GM19463 (cell line): ENCODE results near the gene KNSTRN.

ENCODE experiments used
- ATAC-seq: cut with Tn5 transposase; IDR thresholded peaks from one replicate; pipeline ENCODE4 v1.9.1; 2021; ENCODE audit warnings: mild to moderate bottlenecking, moderate library complexity; ENCODE audit not compliant: unreplicated experiment

Gene KNSTRN

GRCh38 chr15:40428185-40428584 lies 45.7 kb downstream of the KNSTRN start:
- no peak for ATAC-seq

DNA sequence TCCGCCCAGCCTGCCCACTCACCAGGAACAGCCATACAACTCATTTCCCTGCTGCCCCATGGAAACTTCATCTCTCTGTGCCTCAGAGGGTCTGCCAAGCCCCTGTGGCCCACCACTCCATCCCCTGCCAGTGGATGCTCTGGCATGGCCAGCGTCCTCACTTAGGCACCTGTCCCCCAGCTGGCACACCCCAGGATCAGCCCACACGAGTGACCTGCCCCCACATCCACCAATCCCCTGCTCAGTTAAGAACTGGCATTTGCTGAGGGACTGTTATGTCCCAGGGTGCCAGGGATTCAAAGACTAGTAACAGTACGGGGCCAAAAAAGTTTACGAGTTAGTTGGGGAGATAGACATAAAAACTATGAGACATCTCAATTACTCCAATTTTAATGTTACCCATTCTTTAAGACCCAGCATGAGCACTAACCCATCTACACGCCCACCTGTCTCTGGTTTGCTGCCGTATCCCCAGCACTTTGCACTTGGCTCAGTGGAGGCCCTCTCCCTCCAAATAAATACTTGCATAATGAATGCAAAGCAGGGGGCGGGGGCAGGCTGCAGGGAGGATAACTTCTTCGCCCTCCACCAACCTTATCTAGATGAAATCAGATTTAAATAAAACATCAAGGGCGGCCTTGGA lies 46.7 kb downstream of the KNSTRN start:
- no peak for ATAC-seq

DNA sequence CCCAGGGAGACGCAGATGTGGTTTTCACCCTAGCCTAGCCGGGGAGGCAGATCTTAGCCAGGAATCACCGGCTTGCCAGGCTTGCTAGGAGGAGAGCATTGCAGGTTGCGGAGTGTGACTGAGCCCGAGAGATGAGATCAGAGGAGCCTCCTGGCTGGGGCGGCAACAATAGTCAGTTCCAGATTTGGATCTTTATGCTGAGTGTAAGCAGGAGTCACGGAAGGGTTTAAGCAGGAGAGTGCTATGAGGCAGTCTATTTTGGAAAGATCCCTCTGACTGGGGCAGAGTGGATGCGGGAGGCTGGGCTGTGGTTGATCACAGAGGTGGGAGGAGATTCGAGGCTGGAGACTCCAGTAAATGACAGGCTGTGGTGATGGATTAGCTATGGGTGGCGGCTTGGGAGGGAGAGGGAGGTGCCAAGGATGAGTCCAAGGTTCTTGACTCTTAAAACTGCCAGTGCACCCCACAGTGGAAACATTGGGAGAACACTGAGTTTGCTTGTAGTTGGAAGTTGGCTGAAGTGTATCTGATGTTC lies 47.8 kb downstream of the KNSTRN start:
- ATAC-seq, result no peak

DNA sequence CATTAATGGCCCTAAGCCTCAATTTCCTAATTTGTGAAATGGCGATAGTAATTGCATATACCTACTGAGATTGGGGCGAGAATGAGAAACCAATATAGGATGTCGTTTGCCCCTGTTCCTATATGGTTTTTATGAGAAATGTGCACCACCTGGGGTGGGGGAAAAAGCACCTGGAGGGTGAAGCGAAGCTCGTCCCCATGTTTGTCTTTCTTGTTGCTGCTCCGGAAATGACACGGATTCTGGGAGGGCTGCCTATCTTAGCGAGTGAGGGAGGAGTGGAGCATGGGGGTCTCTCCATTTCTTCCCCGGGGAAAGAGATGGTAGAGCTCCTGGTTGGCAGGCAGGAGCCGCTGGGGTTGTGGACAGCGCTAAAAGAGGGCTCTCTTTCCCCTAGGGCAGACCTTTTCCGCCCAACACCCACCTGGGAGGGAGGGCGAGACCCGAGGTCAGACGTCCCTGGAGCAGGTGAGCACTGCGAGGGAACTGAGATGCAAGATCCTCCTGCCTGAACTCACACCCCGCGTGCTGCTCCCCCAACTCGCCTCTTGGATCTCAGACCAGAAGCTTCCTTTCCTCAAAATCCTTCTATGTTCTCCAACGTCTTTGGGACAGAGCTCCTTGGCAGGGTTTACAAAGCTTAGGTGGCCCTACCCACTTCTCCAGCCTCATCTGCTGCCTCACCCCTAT lies 52.6 kb downstream of the KNSTRN start:
- ATAC-seq, result no peak

DNA sequence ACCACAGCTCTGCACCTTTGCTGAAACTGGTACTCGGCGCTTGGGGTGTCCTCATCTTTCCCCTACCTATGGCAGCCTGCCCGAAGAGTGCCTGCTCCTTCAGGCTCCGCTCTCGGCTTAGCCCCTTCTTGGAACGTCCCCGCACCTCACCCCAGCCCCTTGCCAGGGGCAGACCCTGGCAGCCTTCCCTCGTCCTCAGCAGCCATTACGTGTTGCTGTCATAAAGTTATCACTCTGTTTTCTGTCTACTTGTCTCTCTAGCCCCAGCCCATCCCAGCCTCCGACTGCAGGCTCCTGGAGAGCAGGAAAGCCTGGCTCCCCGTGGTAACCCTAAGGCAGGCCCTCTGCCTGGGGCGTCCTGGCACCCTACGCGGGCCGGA lies 53.2 kb downstream of the KNSTRN start:
- ATAC-seq, result no peak

GRCh38 chr15:40436116-40436891 lies 53.8 kb downstream of the KNSTRN start:
- no peak for ATAC-seq

GRCh38 chr15:40436892-40437751 lies 54.6 kb downstream of the KNSTRN start:
- ATAC-seq, result no peak

DNA sequence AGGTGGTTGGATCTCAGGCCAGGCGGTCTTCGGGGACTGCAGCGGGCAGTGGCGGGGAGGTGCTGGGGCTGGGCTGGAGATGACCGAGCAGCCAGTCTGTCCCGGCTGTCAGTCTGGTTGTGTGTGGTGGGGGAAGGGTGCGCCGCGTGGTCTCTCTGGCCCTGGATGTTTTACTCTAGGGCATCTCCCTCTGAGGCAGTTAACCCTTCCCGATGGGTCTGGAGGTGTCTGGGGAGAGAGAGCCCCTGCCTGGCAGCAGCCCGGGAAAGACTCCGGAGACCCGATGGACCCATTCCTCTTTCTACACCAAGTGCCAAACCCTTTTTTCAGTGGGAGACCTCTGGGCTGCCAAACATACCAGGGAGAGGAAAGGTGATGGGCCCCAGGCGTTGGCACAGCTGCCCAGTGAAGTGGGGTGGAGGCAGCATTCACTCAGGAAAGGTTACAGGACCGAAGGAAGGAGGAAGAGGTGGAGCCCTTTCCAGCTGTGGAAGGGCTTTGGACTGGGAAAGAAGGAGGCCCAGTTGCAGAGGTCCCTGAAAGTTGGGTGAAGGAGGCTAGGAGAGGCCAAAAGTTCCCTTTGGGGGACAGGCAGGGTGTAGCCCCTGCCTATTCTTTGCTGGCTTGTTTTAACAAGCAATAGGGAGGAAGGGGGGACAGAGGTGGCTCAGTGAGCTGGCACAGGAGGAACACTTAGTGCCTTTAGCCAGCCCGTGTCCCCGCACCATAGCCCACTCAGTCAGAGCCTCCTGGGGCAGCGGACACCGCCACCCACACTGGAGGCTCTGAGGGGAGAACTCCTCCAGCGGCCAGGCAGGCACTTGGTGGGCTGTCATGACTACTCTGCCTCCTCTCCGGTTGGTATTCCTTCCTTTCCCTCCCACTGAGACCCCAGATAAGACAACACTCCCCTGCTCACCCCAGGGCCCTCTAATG lies 55.5 kb downstream of the KNSTRN start:
- no peak for ATAC-seq

GRCh38 chr15:40438712-40439111 lies 56.2 kb downstream of the KNSTRN start:
- ATAC-seq, result no peak

DNA sequence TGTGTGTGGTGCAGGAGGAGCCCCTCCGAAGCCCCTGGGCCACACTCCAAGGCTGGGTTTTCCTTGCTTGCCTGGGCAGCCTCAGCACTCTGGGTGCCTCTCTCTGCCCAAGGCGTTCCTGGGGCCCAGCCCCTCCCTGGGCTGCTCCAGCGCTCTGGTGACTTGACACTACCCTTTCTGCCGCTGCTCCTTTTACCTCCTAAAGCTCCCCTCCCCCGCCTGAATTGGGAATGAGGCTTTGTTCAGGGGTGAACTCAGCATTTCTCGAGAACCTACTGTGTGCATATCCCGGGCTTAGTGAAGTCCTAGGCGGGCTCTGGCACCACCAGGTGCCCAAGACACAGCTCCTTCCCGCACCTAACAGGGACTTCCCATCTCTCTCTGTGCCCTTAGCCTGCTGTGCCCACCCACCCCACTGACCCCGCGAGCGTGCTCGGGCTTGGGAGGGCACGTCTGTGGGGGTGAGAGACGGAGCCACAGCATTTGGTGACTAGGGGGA lies 57.0 kb downstream of the KNSTRN start:
- no peak for ATAC-seq

GRCh38 chr15:40439960-40440742 lies 57.6 kb downstream of the KNSTRN start:
- no peak for ATAC-seq

DNA sequence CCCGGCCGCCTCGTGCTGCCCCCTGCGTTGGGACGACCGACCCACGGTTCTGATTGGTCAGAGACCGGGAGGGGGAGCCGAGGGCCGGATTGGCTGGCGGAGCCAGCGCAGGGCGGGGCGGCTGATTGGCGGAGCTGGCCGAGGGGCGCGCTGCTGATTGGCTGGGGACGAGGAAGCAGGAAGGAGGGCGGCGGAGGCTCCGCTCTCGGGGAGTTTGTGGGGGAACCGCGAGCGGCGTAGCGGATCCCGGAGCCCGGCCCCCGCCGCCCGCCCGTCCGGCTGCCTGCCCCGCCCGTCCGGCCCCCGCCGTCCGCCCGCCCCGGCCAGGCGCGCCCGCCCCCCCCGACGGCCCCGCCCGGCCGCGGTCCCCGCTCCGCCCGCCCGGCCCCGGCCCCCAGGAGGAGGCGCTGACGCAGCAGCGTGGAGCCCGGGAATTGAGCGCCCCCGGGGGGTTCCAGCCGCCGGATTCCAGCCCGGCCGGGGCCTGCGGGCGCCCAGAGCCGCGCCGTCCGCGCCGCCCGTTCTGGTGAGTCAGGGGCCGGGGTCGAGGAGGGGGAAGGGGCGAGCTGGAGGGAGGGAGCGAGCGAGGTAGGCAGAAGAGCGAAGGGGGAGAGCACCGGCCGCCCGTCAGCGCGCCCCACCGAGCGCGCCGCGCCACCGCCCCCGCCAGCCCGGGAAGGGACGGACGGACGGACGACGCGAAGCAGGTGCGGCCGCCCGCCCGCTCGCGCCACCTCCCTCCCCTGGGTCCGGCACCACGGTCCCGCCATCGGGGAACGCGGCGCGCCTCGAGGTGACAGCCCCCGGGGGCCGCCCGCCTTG lies 58.4 kb downstream of the KNSTRN start, which contains the start of gene BAHD1:
TSS of gene BAHD1 (plus strand) at position 211 of the 822 bp plus-strand sequence. CDS start 17,512 bp downstream, outside the sequence.
- peak; percentile 90 for ATAC-seq

- ATAC-seq, result peak; percentile 8
These were observed 59.3 kb downstream of the KNSTRN start for GRCh38 chr15:40441565-40442531.

DNA sequence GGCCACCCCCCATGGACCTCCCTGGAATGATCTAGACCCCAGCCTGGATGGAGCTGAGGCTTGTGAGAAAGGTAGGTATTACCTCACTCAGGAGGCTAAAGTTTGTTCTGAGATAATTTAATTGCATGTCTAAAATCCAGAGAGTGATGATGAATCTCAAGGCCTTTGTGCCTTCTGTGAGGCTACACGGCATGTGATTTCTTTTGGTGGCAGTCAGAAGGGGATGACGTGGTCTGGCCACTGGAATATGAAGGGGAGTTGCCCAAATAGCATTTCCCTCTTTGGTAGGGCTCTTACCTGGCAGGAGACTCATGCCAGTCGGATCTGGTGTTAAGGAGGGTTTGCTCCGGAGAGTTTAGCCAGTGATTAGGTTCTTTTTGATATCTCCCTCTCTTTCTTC lies 60.7 kb downstream of the KNSTRN start:
- no peak for ATAC-seq

DNA sequence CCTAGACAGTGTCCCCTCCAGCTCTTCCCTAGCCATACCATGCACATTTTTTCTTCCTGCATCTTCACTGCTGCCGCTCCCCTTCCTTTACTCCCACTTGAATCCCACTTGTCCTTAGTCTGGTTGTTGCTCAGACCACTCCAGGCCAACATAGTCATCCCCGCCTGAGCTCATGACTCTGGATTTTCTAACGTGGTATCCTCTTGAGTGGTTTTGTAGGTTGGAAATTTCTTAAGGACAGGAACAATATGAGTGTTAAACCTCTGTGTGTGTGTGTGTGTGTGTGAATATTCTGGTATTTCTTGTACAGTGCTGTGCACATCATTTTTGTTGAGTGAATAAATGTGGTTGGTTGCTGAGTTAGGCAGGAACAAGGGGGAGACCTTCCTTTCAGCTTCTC lies 61.3 kb downstream of the KNSTRN start:
- no peak for ATAC-seq
